Measurements from ENCODE around the gene PXYLP1.
"Not testable (repeated sequence)": the region's sequence is repeated elsewhere in the genome, so short reads cannot be mapped to it uniquely, and the experiment has no call there.

Gene PXYLP1

GRCh38 chr3:141291559-141292355, 60.1 kb downstream of the PXYLP1 start:
- DNase-seq (ENCODE audit: low read depth in 1 of 2, low spot score in 1 of 2) = no peak

GRCh38 chr3:141292356-141293058, 60.9 kb downstream of the PXYLP1 start:
- DNase-seq (ENCODE audit: low read depth in 1 of 2, low spot score in 1 of 2) = no peak

- no peak for DNase-seq (ENCODE audit: low read depth in 1 of 2, low spot score in 1 of 2)
These were observed 62.7 kb downstream of the PXYLP1 start for GRCh38 chr3:141294301-141294700.

GRCh38 chr3:141294848-141295247, 63.2 kb downstream of the PXYLP1 start:
- DNase-seq (ENCODE audit: low read depth in 1 of 2, low spot score in 1 of 2) = no peak

- not testable (repeated sequence) for DNase-seq (ENCODE audit: low read depth in 1 of 2, low spot score in 1 of 2)
These were observed 68.8 kb downstream of the PXYLP1 start for GRCh38 chr3:141300426-141300825.

- no peak for DNase-seq (ENCODE audit: low read depth in 1 of 2, low spot score in 1 of 2)
These were observed 70.9 kb downstream of the PXYLP1 start for GRCh38 chr3:141302364-141303141.

- peak in 1 of 2 donors; percentile 80 for DNase-seq (ENCODE audit: low read depth in 1 of 2, low spot score in 1 of 2)
These were observed 72.0 kb downstream of the PXYLP1 start for GRCh38 chr3:141303481-141304223.

- DNase-seq (ENCODE audit: low read depth in 1 of 2, low spot score in 1 of 2) = no peak
These were observed 73.8 kb downstream of the PXYLP1 start for GRCh38 chr3:141305436-141305835.

- no peak for DNase-seq (ENCODE audit: low read depth in 1 of 2, low spot score in 1 of 2)
These were observed 74.7 kb downstream of the PXYLP1 start for GRCh38 chr3:141306276-141306675.

GRCh38 chr3:141306922-141307321, 75.3 kb downstream of the PXYLP1 start:
- DNase-seq (ENCODE audit: low read depth in 1 of 2, low spot score in 1 of 2) = peak in 1 of 2 donors; percentile 37

GRCh38 chr3:141307351-141308059, 75.9 kb downstream of the PXYLP1 start:
- DNase-seq (ENCODE audit: low read depth in 1 of 2, low spot score in 1 of 2) = peak in 1 of 2 donors; percentile 13

GRCh38 chr3:141308588-141309218, 77.1 kb downstream of the PXYLP1 start:
- no peak for DNase-seq (ENCODE audit: low read depth in 1 of 2, low spot score in 1 of 2)

- no peak for DNase-seq (ENCODE audit: low read depth in 1 of 2, low spot score in 1 of 2)
These were observed 79.5 kb downstream of the PXYLP1 start for GRCh38 chr3:141311170-141311495.

- peak; percentile 94 to 99 for DNase-seq (ENCODE audit: low read depth in 1 of 2, low spot score in 1 of 2)
These were observed 80.1 kb downstream of the PXYLP1 start for GRCh38 chr3:141311496-141312353.

GRCh38 chr3:141312354-141313092, 80.9 kb downstream of the PXYLP1 start:
- DNase-seq (ENCODE audit: low read depth in 1 of 2, low spot score in 1 of 2) = no peak

GRCh38 chr3:141313093-141313683, 81.6 kb downstream of the PXYLP1 start:
- no peak for DNase-seq (ENCODE audit: low read depth in 1 of 2, low spot score in 1 of 2)

GRCh38 chr3:141314415-141314814, 82.8 kb downstream of the PXYLP1 start:
- DNase-seq (ENCODE audit: low read depth in 1 of 2, low spot score in 1 of 2) = not testable (repeated sequence)

GRCh38 chr3:141316851-141317250, 85.2 kb downstream of the PXYLP1 start:
- DNase-seq (ENCODE audit: low read depth in 1 of 2, low spot score in 1 of 2) = no peak

All from activated CD4-positive, alpha-beta T cell treated with anti-CD3 and anti-CD28 coated beads, Interleukin-2, amount 50 U/mL, for 24 hours (primary cell).